HepG2 (cell line): ENCODE data around the gene ZBTB2. TPM values are rescaled to one million over a fixed set of nuclear protein-coding genes. Genes with fewer than 3 reads are reported as not detected.

Experiments
- ARNT2 ChIP-seq: sonication (generic); formaldehyde crosslinking; IDR thresholded peaks from 2 replicates; pipeline ENCODE4 v1.8.0; 2022; ENCODE audit warnings: mild to moderate bottlenecking, low read depth, missing genetic modification reagents, moderate library complexity
- ATM ChIP-seq: fragments of 450-650 bp; IDR thresholded peaks from 2 replicates; pipeline ENCODE4 v1.7.1; 2017; ENCODE audit warnings: mild to moderate bottlenecking, borderline replicate concordance
- DNMT3B ChIP-seq: conservative IDR thresholded peaks from 2 replicates; pipeline ENCODE4 v1.6.1; 2016; ENCODE audit warnings: missing biosample characterization, control low read depth
- EED ChIP-seq: sonication (generic); formaldehyde crosslinking; IDR thresholded peaks from 2 replicates; pipeline ENCODE4 v1.5.0; 2020; ENCODE audit warnings: mild to moderate bottlenecking, missing genetic modification reagents
- ELF4 ChIP-seq: sonication (generic); formaldehyde crosslinking; IDR thresholded peaks from 2 replicates; pipeline ENCODE4 v1.5.0; 2020; ENCODE audit warnings: missing genetic modification reagents, mild to moderate bottlenecking, moderate library complexity, borderline replicate concordance
- ETV6 ChIP-seq: sonication (generic); formaldehyde crosslinking; conservative IDR thresholded peaks from 2 replicates; pipeline ENCODE4 v1.4.0; 2020; ENCODE audit warnings: missing genetic modification reagents
- MAZ ChIP-seq, 2 experiments: sonication (generic) in 1 of 2; formaldehyde crosslinking in 1 of 2; IDR thresholded peaks; 2 replicates each; pipeline versions ENCODE4 v1.5.0 to v1.6.1; 2012 to 2020; ENCODE audit warnings: low read depth in 2 of 2, mild to moderate bottlenecking in 2 of 2, borderline replicate concordance in 1 of 2, improper control_type of control experiment in 1 of 2, low read length in 1 of 2, missing genetic modification reagents in 1 of 2, moderate library complexity in 1 of 2
- MBNL3 ChIP-seq: fragments of 250-450 bp; sonication (Bioruptor Pico); conservative IDR thresholded peaks from 2 replicates; pipeline ENCODE4 v1.8.0; 2022; ENCODE audit warnings: mild to moderate bottlenecking, inconsistent platforms
- SIN3B ChIP-seq: fragments of 150-350 bp; IDR thresholded peaks from 2 replicates; pipeline ENCODE4 v1.6.1; 2014; ENCODE audit warnings: low read length
- SOX5 ChIP-seq: IDR thresholded peaks from 2 replicates; pipeline ENCODE4 v1.6.1; 2016; ENCODE audit warnings: borderline replicate concordance
- SP5 ChIP-seq: IDR thresholded peaks from 2 replicates; pipeline ENCODE4 v1.6.1; 2016; ENCODE audit warnings: low read depth, borderline replicate concordance
- ZBTB20 ChIP-seq: sonication (generic); formaldehyde crosslinking; IDR thresholded peaks from 2 replicates; pipeline ENCODE4 v1.8.1; 2023; ENCODE audit warnings: missing genetic modification reagents, low read depth, mild to moderate bottlenecking, borderline replicate concordance
- ZFP82 ChIP-seq: sonication (generic); formaldehyde crosslinking; IDR thresholded peaks from 2 replicates; pipeline ENCODE4 v1.5.1; 2020; ENCODE audit warnings: mild to moderate bottlenecking, missing genetic modification reagents, borderline replicate concordance
- ZNF230 ChIP-seq: sonication (generic); formaldehyde crosslinking; IDR thresholded peaks from 2 replicates; pipeline ENCODE4 v1.4.0; 2020; ENCODE audit warnings: mild to moderate bottlenecking, missing genetic modification reagents
- ZNF343 ChIP-seq: sonication (generic); formaldehyde crosslinking; IDR thresholded peaks from 2 replicates; pipeline ENCODE4 v1.4.0; 2020; ENCODE audit warnings: mild to moderate bottlenecking, missing genetic modification reagents
- ZNF558 ChIP-seq: sonication (generic); formaldehyde crosslinking; IDR thresholded peaks from 2 replicates; pipeline ENCODE4 v1.9.0; 2022; ENCODE audit warnings: mild to moderate bottlenecking, missing genetic modification reagents, borderline replicate concordance
- ZNF720 ChIP-seq: sonication (generic); formaldehyde crosslinking; IDR thresholded peaks from 2 replicates; pipeline ENCODE4 v1.4.0; 2020; ENCODE audit warnings: missing genetic modification reagents
- ZSCAN29 ChIP-seq: sonication (generic); formaldehyde crosslinking; conservative IDR thresholded peaks from 2 replicates; pipeline ENCODE4 v1.4.0; 2020; ENCODE audit warnings: mild to moderate bottlenecking, missing genetic modification reagents
- ZSCAN9 ChIP-seq: IDR thresholded peaks from 2 replicates; pipeline ENCODE4 v1.6.1; 2016; ENCODE audit warnings: borderline replicate concordance
- polyA plus RNA-seq, 8 experiments: library from polyadenylated mRNA; depleted of rRNA in 3 of 8; stranded (reverse) in 7 of 8; unstranded in 1 of 8; fragments of >200 nt; fragmentation: Illumina TruSeq in 4 of 8; extraction: Trizol in 4 of 8; gene quantifications; 2 replicates each; pipeline versions ENCODE4 v1.2.1 to v1.2.3, GENCODE V29; 2011 to 2016; ENCODE audit warnings: low read depth in 4 of 8, missing spikeins in 1 of 8, mixed read lengths in 1 of 8; ENCODE audit not compliant: insufficient read depth in 1 of 8
- total RNA-seq, 5 experiments: library from RNA; depleted of rRNA; stranded (reverse); fragments of >200 nt; fragmentation: Illumina TruSeq; extraction: Trizol; gene quantifications; 2 replicates each; pipeline ENCODE4 v1.2.3, GENCODE V29; 2016; ENCODE audit warnings: low read depth in 1 of 5
- TF ChIP-seq, protein P1 (sequence below): sonication (generic); formaldehyde crosslinking; IDR thresholded peaks from 2 replicates; pipeline ENCODE4 v1.5.0; 2020; ENCODE audit warnings: missing genetic modification reagents, mild to moderate bottlenecking, borderline replicate concordance
- TF ChIP-seq, protein P2 (sequence below): sonication (generic); formaldehyde crosslinking; IDR thresholded peaks from 2 replicates; pipeline ENCODE4 v1.5.0; 2020; ENCODE audit warnings: mild to moderate bottlenecking, missing genetic modification reagents, moderate library complexity
- TF ChIP-seq, protein P3 (sequence below): IDR thresholded peaks from 2 replicates; pipeline ENCODE4 v1.6.1; 2016; ENCODE audit warnings: missing biosample characterization, missing genetic modification reagents, low read depth
- TF ChIP-seq, protein P4 (sequence below): sonication (generic); formaldehyde crosslinking; IDR thresholded peaks from 2 replicates; pipeline ENCODE4 v1.5.1; 2020; ENCODE audit warnings: mild to moderate bottlenecking, missing genetic modification reagents

The ZBTB2 gene
- total and polyA plus RNA-seq, 2 of the 13 experiments (the other 11 are each of a cell fraction or from before 2014, with no cell fraction given): 15.4 to 22.8 TPM

DNA sequence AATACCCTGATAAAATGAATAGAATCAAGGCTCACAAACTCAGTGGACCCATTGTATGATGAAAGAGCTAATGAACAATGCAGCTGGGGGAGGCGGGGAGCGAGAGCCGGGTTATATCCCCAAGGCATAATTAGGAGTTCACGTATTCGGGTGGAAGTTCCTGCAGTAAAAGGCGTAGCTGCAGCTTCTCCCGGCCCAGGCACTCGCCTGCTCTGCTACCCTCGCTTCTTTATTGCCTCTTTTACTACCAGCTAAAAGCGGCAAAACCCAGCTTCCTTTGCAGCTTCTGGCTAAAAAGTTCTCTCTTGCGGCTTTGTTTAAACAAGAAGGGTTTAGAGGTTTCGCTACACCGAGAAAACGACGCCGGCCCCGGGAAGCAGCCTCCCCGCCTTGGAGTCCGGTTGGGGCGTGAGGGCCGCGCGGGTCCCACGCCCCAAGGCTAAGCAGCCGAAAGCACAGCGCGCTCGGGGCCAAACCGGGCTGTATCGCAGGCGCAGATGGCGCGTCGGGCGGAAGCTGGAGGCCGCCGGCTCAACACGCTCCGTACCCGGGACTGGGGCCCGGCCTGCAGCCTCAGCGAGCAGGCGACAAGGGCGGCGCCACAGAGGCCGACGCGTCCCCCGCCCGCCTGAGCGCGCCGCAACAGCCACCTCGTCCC lies 1.6 kb downstream of the ZBTB2 start (continued):
- TF ChIP-seq MAZ (IDR thresholded peaks at IDR 0.05; ENCODE audit: borderline replicate concordance, low read depth, low read length): no peak; the same call in 1 of the 2 replicates
- TF ChIP-seq MAZ (CRISPR knock-in tag; IDR thresholded peaks at IDR 0.05; ENCODE audit: low read depth): no peak; the same call in 1 of the 2 replicates
- TF ChIP-seq, protein P1, sequence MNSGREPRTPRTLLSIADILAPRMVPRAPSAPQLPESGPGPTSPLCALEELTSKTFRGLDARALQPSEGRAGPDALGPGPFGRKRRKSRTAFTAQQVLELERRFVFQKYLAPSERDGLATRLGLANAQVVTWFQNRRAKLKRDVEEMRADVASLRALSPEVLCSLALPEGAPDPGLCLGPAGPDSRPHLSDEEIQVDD: peak; percentile 95
- no peak for TF ChIP-seq ELF4 (CRISPR knock-in tag)
- TF ChIP-seq ZNF343 (CRISPR knock-in tag): no peak
- TF ChIP-seq, protein P2, sequence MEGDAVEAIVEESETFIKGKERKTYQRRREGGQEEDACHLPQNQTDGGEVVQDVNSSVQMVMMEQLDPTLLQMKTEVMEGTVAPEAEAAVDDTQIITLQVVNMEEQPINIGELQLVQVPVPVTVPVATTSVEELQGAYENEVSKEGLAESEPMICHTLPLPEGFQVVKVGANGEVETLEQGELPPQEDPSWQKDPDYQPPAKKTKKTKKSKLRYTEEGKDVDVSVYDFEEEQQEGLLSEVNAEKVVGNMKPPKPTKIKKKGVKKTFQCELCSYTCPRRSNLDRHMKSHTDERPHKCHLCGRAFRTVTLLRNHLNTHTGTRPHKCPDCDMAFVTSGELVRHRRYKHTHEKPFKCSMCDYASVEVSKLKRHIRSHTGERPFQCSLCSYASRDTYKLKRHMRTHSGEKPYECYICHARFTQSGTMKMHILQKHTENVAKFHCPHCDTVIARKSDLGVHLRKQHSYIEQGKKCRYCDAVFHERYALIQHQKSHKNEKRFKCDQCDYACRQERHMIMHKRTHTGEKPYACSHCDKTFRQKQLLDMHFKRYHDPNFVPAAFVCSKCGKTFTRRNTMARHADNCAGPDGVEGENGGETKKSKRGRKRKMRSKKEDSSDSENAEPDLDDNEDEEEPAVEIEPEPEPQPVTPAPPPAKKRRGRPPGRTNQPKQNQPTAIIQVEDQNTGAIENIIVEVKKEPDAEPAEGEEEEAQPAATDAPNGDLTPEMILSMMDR (CRISPR knock-in tag): 0 out of 2 replicates have a peak, but pooled peaks have one; percentile 31
- TF ChIP-seq ZNF720 (CRISPR knock-in tag): no peak
- TF ChIP-seq ZNF230 (CRISPR knock-in tag): no peak; the same call in 1 of the 2 replicates
- TF ChIP-seq SOX5: no peak
- peak; percentile 87; the same call in 1 of the 2 replicates for TF ChIP-seq ARNT2 (CRISPR knock-in tag)
- TF ChIP-seq, protein P3, sequence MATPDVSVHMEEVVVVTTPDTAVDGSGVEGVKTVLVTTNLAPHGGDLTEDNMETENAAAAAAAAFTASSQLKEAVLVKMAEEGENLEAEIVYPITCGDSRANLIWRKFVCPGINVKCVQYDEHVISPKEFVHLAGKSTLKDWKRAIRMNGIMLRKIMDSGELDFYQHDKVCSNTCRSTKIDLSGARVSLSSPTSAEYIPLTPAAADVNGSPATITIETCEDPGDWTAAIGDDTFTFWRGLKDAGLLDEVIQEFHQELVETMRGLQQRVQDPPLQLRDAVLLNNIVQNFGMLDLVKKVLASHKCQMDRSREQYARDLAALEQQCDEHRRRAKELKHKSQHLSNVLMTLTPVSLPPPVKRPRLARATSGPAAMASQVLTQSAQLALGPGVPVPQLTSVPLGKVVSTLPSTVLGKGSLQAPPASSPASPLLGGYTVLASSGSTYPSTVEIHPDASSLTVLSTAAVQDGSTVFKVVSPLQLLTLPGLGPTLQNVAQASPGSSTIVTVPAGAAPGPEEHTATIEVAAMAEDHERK (CRISPR knock-in tag): no peak
- peak; percentile 41; the same call in 1 of the 2 replicates for TF ChIP-seq ZSCAN9 (CRISPR knock-in tag)
- no peak for TF ChIP-seq SP5 (CRISPR knock-in tag)
- TF ChIP-seq, protein P4, sequence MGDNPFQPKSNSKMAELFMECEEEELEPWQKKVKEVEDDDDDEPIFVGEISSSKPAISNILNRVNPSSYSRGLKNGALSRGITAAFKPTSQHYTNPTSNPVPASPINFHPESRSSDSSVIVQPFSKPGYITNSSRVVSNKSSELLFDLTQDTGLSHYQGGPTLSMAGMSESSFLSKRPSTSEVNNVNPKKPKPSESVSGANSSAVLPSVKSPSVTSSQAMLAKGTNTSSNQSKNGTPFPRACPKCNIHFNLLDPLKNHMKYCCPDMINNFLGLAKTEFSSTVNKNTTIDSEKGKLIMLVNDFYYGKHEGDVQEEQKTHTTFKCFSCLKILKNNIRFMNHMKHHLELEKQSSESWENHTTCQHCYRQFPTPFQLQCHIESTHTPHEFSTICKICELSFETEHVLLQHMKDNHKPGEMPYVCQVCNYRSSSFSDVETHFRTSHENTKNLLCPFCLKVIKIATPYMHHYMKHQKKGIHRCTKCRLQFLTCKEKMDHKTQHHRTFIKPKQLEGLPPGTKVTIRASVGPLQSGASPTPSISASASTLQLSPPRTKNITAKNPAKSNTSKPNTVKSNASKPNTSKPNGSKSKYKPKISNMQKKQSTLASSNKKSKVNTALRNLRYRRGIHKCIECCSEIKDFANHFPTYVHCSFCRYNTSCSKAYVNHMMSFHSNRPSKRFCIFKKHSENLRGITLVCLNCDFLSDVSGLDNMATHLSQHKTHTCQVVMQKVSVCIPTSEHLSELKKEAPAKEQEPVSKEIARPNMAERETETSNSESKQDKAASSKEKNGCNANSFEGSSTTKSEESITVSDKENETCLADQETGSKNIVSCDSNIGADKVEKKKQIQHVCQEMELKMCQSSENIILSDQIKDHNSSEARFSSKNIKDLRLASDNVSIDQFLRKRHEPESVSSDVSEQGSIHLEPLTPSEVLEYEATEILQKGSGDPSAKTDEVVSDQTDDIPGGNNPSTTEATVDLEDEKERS (CRISPR knock-in tag): no peak
- TF ChIP-seq ZBTB20 (CRISPR knock-in tag): 0 out of 2 replicates have a peak, but pooled peaks have one; percentile 64
- TF ChIP-seq EED (CRISPR knock-in tag): peak; percentile 88
- TF ChIP-seq ATM: no peak
- no peak for TF ChIP-seq SIN3B
- TF ChIP-seq ZFP82 (CRISPR knock-in tag): no peak; the same call in 1 of the 2 replicates
- no peak for TF ChIP-seq DNMT3B
- peak; percentile 30; the same call in 1 of the 2 replicates for TF ChIP-seq ZNF558 (CRISPR knock-in tag)
- TF ChIP-seq ETV6 (CRISPR knock-in tag): 0 out of 2 replicates have a peak, but pooled peaks have one; percentile 32
- no peak for TF ChIP-seq MBNL3 (CRISPR knock-in tag)
- TF ChIP-seq ZSCAN29 (CRISPR knock-in tag): peak; percentile 74
